ENCODE measurements around the gene LCN6.
"Not testable (repeated sequence)": the region's sequence is repeated elsewhere in the genome, so short reads cannot be mapped to it uniquely, and the experiment has no call there.

The LCN6 gene

GRCh38 chr9:136773386-136774044 lies 25.2 kb upstream of the LCN6 start:
- no peak overlapping the region for H3K4me3 ChIP-seq (ENCODE audit: low read depth, low read length)

GRCh38 chr9:136771907-136772415 lies 23.6 kb upstream of the LCN6 start:
- H3K36me3 ChIP-seq: no peaks in the 10 kb centered on the region
- no peak overlapping the region for H3K4me3 ChIP-seq (ENCODE audit: low read depth, low read length)
- no peaks in the 10 kb centered on the region for H3K4me1 ChIP-seq
- H3K27me3 ChIP-seq: no peaks in the 10 kb centered on the region
- peaks cover 5% of the 10 kb centered on the region; the same call in 1 of the 2 replicates for H3K9me3 ChIP-seq
- TF ChIP-seq CTCF (IDR thresholded peaks at IDR 0.05; ENCODE audit: low read depth, low read length): no peak
- DNase-seq: no peak

More at GRCh38 chr9:136773386-136774044, 25.2 kb upstream of the LCN6 start:
- Histone ChIP-seq H3K4me1 (no peaks in the 10 kb centered on the region), H3K27me3 (no peaks in the 10 kb centered on the region), H3K9me3 (peaks cover 5% of the 10 kb centered on the region; the same call in 1 of the 2 replicates), H3K36me3 (no peaks in the 10 kb centered on the region)
- DNase-seq: peak; percentile 84
- TF ChIP-seq CTCF (IDR thresholded peaks at IDR 0.05; ENCODE audit: low read depth, low read length): peak; percentile 4; the same call in 1 of the 2 replicates

- Histone ChIP-seq H3K4me3 (ENCODE audit: low read depth, low read length) (peak overlapping the region; percentile 37), H3K9me3 (peaks cover 5% of the 10 kb centered on the region; the same call in 1 of the 2 replicates), H3K4me1 (no peaks in the 10 kb centered on the region), H3K36me3 (no peaks in the 10 kb centered on the region), H3K27me3 (no peaks in the 10 kb centered on the region)
- peak; percentile 70 for DNase-seq
- peak; percentile 66 for TF ChIP-seq CTCF (IDR thresholded peaks at IDR 0.05; ENCODE audit: low read depth, low read length)
Observed at GRCh38 chr9:136769710-136770191, 21.4 kb upstream of the LCN6 start.

GRCh38 chr9:136766410-136767120 lies 18.2 kb upstream of the LCN6 start:
- not testable (repeated sequence) for H3K4me3 ChIP-seq (ENCODE audit: low read depth, low read length); H3K27me3 ChIP-seq; H3K36me3 ChIP-seq; H3K9me3 ChIP-seq; H3K4me1 ChIP-seq
- peak; percentile 72 for DNase-seq
- TF ChIP-seq CTCF (IDR thresholded peaks at IDR 0.05; ENCODE audit: low read depth, low read length): peak; percentile 41

- not testable (repeated sequence) for H3K9me3 ChIP-seq; H3K4me1 ChIP-seq; H3K27me3 ChIP-seq; H3K36me3 ChIP-seq; H3K4me3 ChIP-seq (ENCODE audit: low read depth, low read length); DNase-seq
Observed at GRCh38 chr9:136765745-136766409, 17.6 kb upstream of the LCN6 start.

GRCh38 chr9:136765041-136765440 lies 16.7 kb upstream of the LCN6 start:
- Histone ChIP-seq H3K27me3 (no peaks in the 10 kb centered on the region), H3K4me3 (ENCODE audit: low read depth, low read length) (no peak overlapping the region), H3K9me3 (no peaks in the 10 kb centered on the region), H3K36me3 (no peaks in the 10 kb centered on the region), H3K4me1 (peaks cover 12% of the 10 kb centered on the region)
- TF ChIP-seq CTCF (IDR thresholded peaks at IDR 0.05; ENCODE audit: low read depth, low read length): no peak
- no peak for DNase-seq
